IMR-90 (cell line): Measurements from ENCODE around the gene PRPF40A. TPM values are rescaled to one million over a fixed set of nuclear protein-coding genes. Genes with fewer than 3 reads are reported as not detected.

Experiments
- ATAC-seq: fragments of 200-7000 bp; cut with Tn5 transposase; 2 replicates; pipeline ENCODE4 v1.9.1; 2020; ENCODE audit warnings: low read depth, mild to moderate bottlenecking, moderate library complexity
- BruUV-seq: library from RNA; stranded (reverse); fragments of 400-500 nt; replicated peaks from 2 replicates; lab custom pipeline; 2021; lab: Mats Ljungman, UMichigan
- CTCF ChIA-PET: fragments of 300-600 bp; formaldehyde crosslinking; extraction: SDS; loops from one replicate; lab custom pipeline; 2021; ENCODE audit warnings: antibody characterized with exemption; lab: Yijun Ruan, JAX
- POLR2A ChIA-PET: fragments of 300-600 bp; sonication (Branson Sonifier 250); formaldehyde crosslinking; loops from one replicate; lab custom pipeline; 2022; ENCODE audit warnings: antibody characterized with exemption; ENCODE audit not compliant: unreplicated experiment; lab: Charles Lee
- DNase-seq: peaks from one replicate; pipeline ENCODE4 v3.0.0; 2013
- H2AFZ ChIP-seq: replicated peaks from 2 replicates; pipeline ENCODE3; 2013; ENCODE audit warnings: low read length, mild to moderate bottlenecking; ENCODE audit not compliant: poor library complexity
- H2AK5ac ChIP-seq: 2 replicates; pipeline ENCODE4 v1.6.1; 2013; ENCODE audit warnings: low read depth, low read length, inconsistent platforms
- H2AK9ac ChIP-seq: replicated peaks from 2 replicates; pipeline ENCODE3; 2013; ENCODE audit warnings: mild to moderate bottlenecking, low read depth, low read length, moderate library complexity; ENCODE audit not compliant: poor library complexity
- H2BK120ac ChIP-seq: 2 replicates; pipeline ENCODE4 v1.6.1; 2013; ENCODE audit warnings: low read depth, low read length, inconsistent platforms
- H2BK15ac ChIP-seq: 3 replicates; pipeline ENCODE4 v1.6.1; 2013; ENCODE audit warnings: low read depth, low read length, inconsistent platforms
- H2BK20ac ChIP-seq: 2 replicates; pipeline ENCODE4 v1.6.1; 2013; ENCODE audit warnings: low read depth, mild to moderate bottlenecking, inconsistent platforms, low read length, moderate library complexity
- H2BK5ac ChIP-seq: 2 replicates; pipeline ENCODE4 v1.6.1; 2013; ENCODE audit warnings: mild to moderate bottlenecking, low read depth, low read length, inconsistent platforms; ENCODE audit not compliant: poor library complexity, severe bottlenecking
- H3K14ac ChIP-seq: replicated peaks from 2 replicates; pipeline ENCODE4 v1.6.1; 2013; ENCODE audit warnings: low read depth, low read length, inconsistent platforms
- H3K18ac ChIP-seq: 2 replicates; pipeline ENCODE4 v1.6.1; 2013; ENCODE audit warnings: low read depth, low read length, control low read depth
- H3K23ac ChIP-seq: 2 replicates; pipeline ENCODE4 v1.6.1; 2013; ENCODE audit warnings: low read depth, low read length, inconsistent platforms
- H3K27ac ChIP-seq: 2 replicates; pipeline ENCODE4 v1.5.1; 2013; ENCODE audit warnings: mild to moderate bottlenecking, control low read depth, low read length; ENCODE audit not compliant: insufficient read depth
- H3K27me3 ChIP-seq: 2 replicates; pipeline ENCODE4 v1.6.1; 2013; ENCODE audit warnings: low read length; ENCODE audit not compliant: control insufficient read depth, insufficient read depth
- H3K36me3 ChIP-seq: 2 replicates; pipeline ENCODE4 v1.6.1; 2013; ENCODE audit warnings: low read length, mixed read lengths; ENCODE audit not compliant: control insufficient read depth, insufficient read depth
- H3K4ac ChIP-seq: 2 replicates; pipeline ENCODE4 v1.6.1; 2013; ENCODE audit warnings: low read depth, low read length, inconsistent platforms
- H3K4me1 ChIP-seq: 2 replicates; pipeline ENCODE4 v1.6.1; 2013; ENCODE audit warnings: low read length, mixed read lengths; ENCODE audit not compliant: control insufficient read depth, insufficient read depth
- H3K4me2 ChIP-seq: 2 replicates; pipeline ENCODE4 v1.6.1; 2013; ENCODE audit warnings: low read depth, mild to moderate bottlenecking, control low read depth, low read length, moderate library complexity
- H3K4me3 ChIP-seq: 2 replicates; pipeline ENCODE4 v1.5.1; 2013; ENCODE audit warnings: low read depth, mild to moderate bottlenecking, control low read depth, low read length, moderate library complexity; ENCODE audit not compliant: insufficient read depth
- H3K56ac ChIP-seq: 2 replicates; pipeline ENCODE4 v1.6.1; 2013; ENCODE audit warnings: low read length, inconsistent platforms; ENCODE audit not compliant: insufficient read depth; ENCODE audit errors: extremely low read depth
- H3K79me1 ChIP-seq, 2 experiments: 2 replicates each; pipeline ENCODE4 v1.6.1; 2013; ENCODE audit warnings: low read length in 2 of 2, inconsistent platforms in 1 of 2, low read depth in 1 of 2
- H3K9ac ChIP-seq: 2 replicates; pipeline ENCODE4 v1.6.1; 2013; ENCODE audit warnings: low read depth, low read length, control low read depth
- H3K9me1 ChIP-seq: 2 replicates; pipeline ENCODE4 v1.6.1; 2013; ENCODE audit warnings: low read length, inconsistent platforms; ENCODE audit not compliant: insufficient read depth
- H3K9me3 ChIP-seq: 2 replicates; pipeline ENCODE4 v1.6.1; 2013; ENCODE audit warnings: low read length; ENCODE audit not compliant: control insufficient read depth, insufficient read depth
- H4K20me1 ChIP-seq: 2 replicates; pipeline ENCODE4 v1.6.1; 2013; ENCODE audit warnings: low read length, inconsistent platforms; ENCODE audit not compliant: insufficient read depth
- H4K5ac ChIP-seq: 2 replicates; pipeline ENCODE4 v1.6.1; 2013; ENCODE audit warnings: mild to moderate bottlenecking, low read depth, low read length, control low read depth
- H4K8ac ChIP-seq, 2 experiments: 2 replicates each; pipeline ENCODE4 v1.6.1; 2013; ENCODE audit warnings: low read depth in 2 of 2, low read length in 2 of 2, control low read depth in 1 of 2, inconsistent platforms in 1 of 2
- H4K91ac ChIP-seq: 2 replicates; pipeline ENCODE4 v1.6.1; 2013; ENCODE audit warnings: low read depth, low read length, inconsistent platforms; ENCODE audit not compliant: insufficient read depth
- CEBPB ChIP-seq: IDR thresholded peaks from 2 replicates; pipeline ENCODE4 v1.6.1; 2012; ENCODE audit warnings: low read depth, low read length, improper control_type of control experiment
- MAFK ChIP-seq: IDR thresholded peaks from 2 replicates; pipeline ENCODE4 v1.6.1; 2012; ENCODE audit warnings: low read depth, low read length, improper control_type of control experiment
- USF2 ChIP-seq: fragments of 150-350 bp; IDR thresholded peaks from 2 replicates; pipeline ENCODE4 v1.6.1; 2017; ENCODE audit warnings: mild to moderate bottlenecking, antibody characterized with exemption, low read length, low read depth
- WGBS, 2 experiments: methylation state at CpG; one replicate each; pipeline versions ENCODE4 v1.1.5 to v1.1.7; 2013; ENCODE audit warnings: missing lambda C conversion rate in 2 of 2; ENCODE audit not compliant: insufficient read length in 1 of 2; ENCODE audit errors: extremely low coverage in 2 of 2; 5-methylcytosine and 5-hydroxymethylcytosine counted together
- dilution Hi-C: fragments of 300-500 bp; cut with HindIII; formaldehyde crosslinking; loops from one replicate; pipeline ENCODE4 v1.14.3; 2018; ENCODE audit warnings: low sequenced_read_pairs; ENCODE audit not compliant: unreplicated experiment
- in situ Hi-C: fragments of 300-500 bp; cut with MboI; formaldehyde crosslinking; loops from 3 replicates; pipeline ENCODE4 v1.14.3; 2019; ENCODE audit warnings: low sequenced_read_pairs, inconsistent platforms, mixed read lengths
- intact Hi-C: fragments of 100-400 bp; cut with micrococcal nuclease; formaldehyde crosslinking; loops from 2 replicates; pipeline ENCODE4 v1.10.0; 2022
- polyA plus RNA-seq, 3 experiments: library from polyadenylated mRNA; depleted of rRNA; stranded (reverse); fragments of >200 nt; gene quantifications; 2 replicates each; pipeline ENCODE4 v1.2.3, GENCODE V29; 2012; ENCODE audit warnings: low replicate concordance in 1 of 3
- total RNA-seq: library from RNA; depleted of rRNA; stranded (reverse); fragments of >200 nt; gene quantifications from 2 replicates; pipeline ENCODE4 v1.2.3, GENCODE V29; 2012

PRPF40A gene
- total and polyA plus RNA-seq, 2 of the 4 experiments (the other 2 are of a cell fraction): 49.1 to 150 TPM

DNA sequence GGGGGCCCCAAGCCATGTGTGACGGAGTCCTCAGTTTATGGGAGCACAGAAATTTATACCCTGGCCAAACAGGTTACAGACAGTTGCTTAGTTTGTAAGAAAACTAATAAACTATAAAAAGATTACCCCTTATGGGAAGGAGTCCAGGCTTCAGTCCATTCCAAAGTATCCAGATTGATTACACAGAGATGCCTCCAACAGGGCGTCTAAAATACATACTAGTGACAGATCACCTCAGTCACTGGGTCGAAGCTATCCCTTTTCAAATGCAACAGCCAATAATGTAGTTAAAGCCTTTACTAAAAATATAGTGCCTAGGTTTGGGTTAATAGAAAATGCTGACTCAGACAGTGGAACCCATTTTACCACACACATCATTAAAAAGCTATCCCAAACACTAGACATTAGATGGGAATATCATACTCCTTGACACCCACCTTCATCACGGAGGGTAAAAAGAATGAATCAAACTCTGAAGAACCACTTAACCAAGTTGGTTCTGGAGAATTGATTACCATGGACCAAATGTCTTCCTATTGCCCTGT lies 10.7 kb downstream of the PRPF40A start:
- no CpG with 5 or more reads among the region's 4 CpGs for WGBS, 2 experiments
- ATAC-seq: no peak
- no peak overlapping the region for H4K8ac ChIP-seq
- H2AK5ac ChIP-seq: no peak overlapping the region
- peaks cover 71% of the 10 kb centered on the region for H4K20me1 ChIP-seq
- no peak overlapping the region for H3K4me2 ChIP-seq
- dilution Hi-C loops: no loop called here
- no peak overlapping the region for H3K9ac ChIP-seq
- no TSS peak for BruUV-seq
- no peak overlapping the region for H3K56ac ChIP-seq
- H2AFZ ChIP-seq: no peak overlapping the region
- intact Hi-C loops: no loop called here
- no peaks in the 10 kb centered on the region for H3K27me3 ChIP-seq
- H2AK9ac ChIP-seq: no peak overlapping the region
- no peak overlapping the region for H2BK20ac ChIP-seq
- peaks cover 36 to 74% of the 10 kb centered on the region in 2 experiments for H3K79me1 ChIP-seq
- no peak overlapping the region for H2BK5ac ChIP-seq
- peaks cover 15% of the 10 kb centered on the region for H3K36me3 ChIP-seq
- no peak overlapping the region for H4K91ac ChIP-seq
- POLR2A ChIA-PET: no interaction called here
- H3K9me3 ChIP-seq: peaks cover 4% of the 10 kb centered on the region
- H3K27ac ChIP-seq: no peak overlapping the region
- TF ChIP-seq USF2: no peak
- no peak for TF ChIP-seq CEBPB
- peak; percentile 93 for TF ChIP-seq MAFK
- 0 out of 2 replicates have a peak, but pooled peaks cover under 1% of the 10 kb centered on the region for H3K4me1 ChIP-seq
- H3K4me3 ChIP-seq: no peak overlapping the region
- H3K9me1 ChIP-seq: 0 out of 2 replicates have a peak, but pooled peaks cover 2% of the 10 kb centered on the region
- in situ Hi-C loops: no loop called here
- no peak overlapping the region for H4K5ac ChIP-seq
- H3K23ac ChIP-seq: no peak overlapping the region
- no peak overlapping the region for H3K4ac ChIP-seq
- no peak overlapping the region for H3K18ac ChIP-seq
- CTCF ChIA-PET: no interaction called here
- H2BK15ac ChIP-seq: no peak overlapping the region
- no peak overlapping the region for H3K14ac ChIP-seq
- no peak overlapping the region for H2BK120ac ChIP-seq
- DNase-seq: no peak
